Measurements from ENCODE around the gene CRYBB1. TPM values are rescaled to one million over a fixed set of nuclear protein-coding genes. Genes with fewer than 3 reads are reported as not detected.

Gene CRYBB1
- total and polyA plus RNA-seq, 2 experiments from 2014 or later = 1.6 to 3.7 TPM

- TF ChIP-seq, protein P1, sequence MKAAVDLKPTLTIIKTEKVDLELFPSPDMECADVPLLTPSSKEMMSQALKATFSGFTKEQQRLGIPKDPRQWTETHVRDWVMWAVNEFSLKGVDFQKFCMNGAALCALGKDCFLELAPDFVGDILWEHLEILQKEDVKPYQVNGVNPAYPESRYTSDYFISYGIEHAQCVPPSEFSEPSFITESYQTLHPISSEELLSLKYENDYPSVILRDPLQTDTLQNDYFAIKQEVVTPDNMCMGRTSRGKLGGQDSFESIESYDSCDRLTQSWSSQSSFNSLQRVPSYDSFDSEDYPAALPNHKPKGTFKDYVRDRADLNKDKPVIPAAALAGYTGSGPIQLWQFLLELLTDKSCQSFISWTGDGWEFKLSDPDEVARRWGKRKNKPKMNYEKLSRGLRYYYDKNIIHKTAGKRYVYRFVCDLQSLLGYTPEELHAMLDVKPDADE (IDR thresholded peaks at IDR 0.05) = no peak
- TF ChIP-seq ZNF114 (CRISPR knock-in tag; IDR thresholded peaks at IDR 0.05) = no peak
- TF ChIP-seq STAT1 (IDR thresholded peaks at IDR 0.05; ENCODE audit: unreplicated experiment) = no peak
- no peak for TF ChIP-seq REST (IDR thresholded peaks at IDR 0.05; ENCODE audit: unreplicated experiment)
- no peak for TF ChIP-seq EZH2phosphoT487 (IDR thresholded peaks at IDR 0.05; ENCODE audit: unreplicated experiment)
- no peak for TF ChIP-seq EZH2 (IDR thresholded peaks at IDR 0.05; ENCODE audit: low read depth, unreplicated experiment)
Observed at GRCh38 chr22:26615830-26616435, 1.9 kb downstream of the CRYBB1 start (continued).

GRCh38 chr22:26615149-26615548 is 2.7 kb downstream of the CRYBB1 start:
- H3K9me3 Mint-ChIP-seq = no peaks in the 10 kb centered on the region
- H3K36me3 Mint-ChIP-seq (ENCODE audit: low read depth) = no peaks in the 10 kb centered on the region; the same call in 2 of the 3 replicates
- H3K36me3 ChIP-seq (ENCODE audit: insufficient read depth) = no peaks in the 10 kb centered on the region
- H3F3A ChIP-seq (replicated peaks; ENCODE audit: low read depth) = peaks cover 17% of the 10 kb centered on the region
- ATAC-seq (no peak), DNase-seq (ENCODE audit: low spot score) (no peak)
- peaks cover 34% of the 10 kb centered on the region for H3K27me3 ChIP-seq (ENCODE audit: insufficient read depth)
- no peaks in the 10 kb centered on the region for H4K20me1 ChIP-seq (replicated peaks; ENCODE audit: insufficient read depth)
- H3K4me1 ChIP-seq (ENCODE audit: insufficient read depth) = peaks cover 63% of the 10 kb centered on the region
- no peak overlapping the region for H3K27ac ChIP-seq (ENCODE audit: low read depth)
- no peaks in the 10 kb centered on the region for H3K79me2 ChIP-seq (replicated peaks; ENCODE audit: insufficient read depth)
- peak overlapping the region; percentile 75 for H3K4me2 ChIP-seq
- no peak overlapping the region for H3K27ac Mint-ChIP-seq
- peaks cover 48% of the 10 kb centered on the region for H3K27me3 Mint-ChIP-seq (ENCODE audit: insufficient read depth, low read depth, poor library complexity)
- H2AFZ ChIP-seq = no peak overlapping the region
- no peaks in the 10 kb centered on the region for H3K9me2 ChIP-seq (ENCODE audit: insufficient read depth)
- no peak overlapping the region for H3K4me3 Mint-ChIP-seq
- peaks cover 61% of the 10 kb centered on the region for H3K4me1 Mint-ChIP-seq
- no peak overlapping the region for H3K4me3 ChIP-seq
- no peak for TF ChIP-seq POLR2AphosphoS5 (IDR thresholded peaks at IDR 0.05; ENCODE audit: low read depth)
- TF ChIP-seq ZNF331 (CRISPR knock-in tag; IDR thresholded peaks at IDR 0.05; ENCODE audit: low read depth) = no peak
- no peak for TF ChIP-seq STAT1 (IDR thresholded peaks at IDR 0.05; ENCODE audit: unreplicated experiment)
- TF ChIP-seq EZH2 (IDR thresholded peaks at IDR 0.05; ENCODE audit: low read depth, unreplicated experiment) = no peak
- no peak for TF ChIP-seq REST (IDR thresholded peaks at IDR 0.05; ENCODE audit: unreplicated experiment)
- TF ChIP-seq ZNF114 (CRISPR knock-in tag; IDR thresholded peaks at IDR 0.05) = no peak
- no peak for TF ChIP-seq NANOG (IDR thresholded peaks at IDR 0.05; ENCODE audit: borderline replicate concordance)
- no peak for TF ChIP-seq JUNB (IDR thresholded peaks at IDR 0.05; ENCODE audit: unreplicated experiment)
- TF ChIP-seq, protein P1 (IDR thresholded peaks at IDR 0.05) = no peak
